T-helper 2 cell treated with Interferon-gamma antibody and Interleukin-4, amounts not matched to agents 5 μg/mL and 100 μg/mL, for 36 hours (primary cell): ENCODE results near the gene MTHFD1L.
"Not testable (repeated sequence)": the region's sequence is repeated elsewhere in the genome, so short reads cannot be mapped to it uniquely, and the experiment has no call there.

ENCODE experiments used
- DNase-seq: peaks from one replicate; pipeline ENCODE4 v3.0.0; 2021; ENCODE audit warnings: low spot score
- H3K27ac Mint-ChIP-seq: one replicate; pipeline ENCODE4 v1.8.0; 2021; ENCODE audit warnings: mild to moderate bottlenecking, mixed read lengths
- H3K27me3 Mint-ChIP-seq: one replicate; pipeline ENCODE4 v1.8.0; 2021; ENCODE audit warnings: low read depth, mixed read lengths
- H3K36me3 Mint-ChIP-seq: one replicate; pipeline ENCODE4 v1.8.0; 2021; ENCODE audit warnings: low read depth, mixed read lengths
- H3K4me1 Mint-ChIP-seq: one replicate; pipeline ENCODE4 v1.8.0; 2021; ENCODE audit warnings: low read depth, mixed read lengths
- H3K4me3 Mint-ChIP-seq: one replicate; pipeline ENCODE4 v1.8.0; 2022; ENCODE audit warnings: mild to moderate bottlenecking, moderate library complexity, mixed read lengths
- H3K9me3 Mint-ChIP-seq: one replicate; pipeline ENCODE4 v1.8.0; 2021; ENCODE audit warnings: mixed read lengths

The MTHFD1L gene

GRCh38 chr6:151021896-151022295, 156.4 kb downstream of the MTHFD1L start:
- H3K4me1 Mint-ChIP-seq, result no peaks in the 10 kb centered on the region
- H3K27ac Mint-ChIP-seq, result no peak overlapping the region
- no peak overlapping the region for H3K4me3 Mint-ChIP-seq
- H3K9me3 Mint-ChIP-seq, result no peaks in the 10 kb centered on the region
- DNase-seq, result no peak
- peaks cover 6% of the 10 kb centered on the region for H3K36me3 Mint-ChIP-seq
- no peaks in the 10 kb centered on the region for H3K27me3 Mint-ChIP-seq

- Mint-ChIP-seq H3K27ac (no peak overlapping the region), H3K36me3 (peaks cover 9% of the 10 kb centered on the region), H3K27me3 (no peaks in the 10 kb centered on the region), H3K9me3 (no peaks in the 10 kb centered on the region), H3K4me1 (peaks cover 1% of the 10 kb centered on the region), H3K4me3 (no peak overlapping the region)
- no peak for DNase-seq
Observed at GRCh38 chr6:151022492-151022891, 157.0 kb downstream of the MTHFD1L start.

GRCh38 chr6:151023342-151023741, 157.8 kb downstream of the MTHFD1L start:
- no peak for DNase-seq
- no peaks in the 10 kb centered on the region for H3K9me3 Mint-ChIP-seq
- peaks cover 15% of the 10 kb centered on the region for H3K36me3 Mint-ChIP-seq
- peaks cover 5% of the 10 kb centered on the region for H3K4me1 Mint-ChIP-seq
- no peak overlapping the region for H3K27ac Mint-ChIP-seq
- H3K4me3 Mint-ChIP-seq, result no peak overlapping the region
- no peaks in the 10 kb centered on the region for H3K27me3 Mint-ChIP-seq

- no peaks in the 10 kb centered on the region for H3K9me3 Mint-ChIP-seq
- H3K4me3 Mint-ChIP-seq, result no peak overlapping the region
- no peak overlapping the region for H3K27ac Mint-ChIP-seq
- H3K36me3 Mint-ChIP-seq, result peaks cover 18% of the 10 kb centered on the region
- H3K4me1 Mint-ChIP-seq, result peaks cover 8% of the 10 kb centered on the region
- H3K27me3 Mint-ChIP-seq, result no peaks in the 10 kb centered on the region
- no peak for DNase-seq
Observed at GRCh38 chr6:151024597-151024996, 159.1 kb downstream of the MTHFD1L start.

- H3K4me3 Mint-ChIP-seq, result no peak overlapping the region
- no peaks in the 10 kb centered on the region for H3K9me3 Mint-ChIP-seq
- peaks cover 8% of the 10 kb centered on the region for H3K4me1 Mint-ChIP-seq
- no peak for DNase-seq
- H3K27me3 Mint-ChIP-seq, result no peaks in the 10 kb centered on the region
- peaks cover 22% of the 10 kb centered on the region for H3K36me3 Mint-ChIP-seq
- H3K27ac Mint-ChIP-seq, result no peak overlapping the region
Observed at GRCh38 chr6:151025076-151025475, 159.6 kb downstream of the MTHFD1L start.

- no peak overlapping the region for H3K27ac Mint-ChIP-seq
- peaks cover 8% of the 10 kb centered on the region for H3K4me1 Mint-ChIP-seq
- H3K4me3 Mint-ChIP-seq, result no peak overlapping the region
- no peaks in the 10 kb centered on the region for H3K9me3 Mint-ChIP-seq
- no peaks in the 10 kb centered on the region for H3K27me3 Mint-ChIP-seq
- peaks cover 22% of the 10 kb centered on the region for H3K36me3 Mint-ChIP-seq
- no peak for DNase-seq
Observed at GRCh38 chr6:151026041-151026663, 160.7 kb downstream of the MTHFD1L start.

- DNase-seq, result no peak
- no peak overlapping the region for H3K27ac Mint-ChIP-seq
- peaks cover 27% of the 10 kb centered on the region for H3K36me3 Mint-ChIP-seq
- H3K4me3 Mint-ChIP-seq, result no peak overlapping the region
- H3K27me3 Mint-ChIP-seq, result no peaks in the 10 kb centered on the region
- no peaks in the 10 kb centered on the region for H3K9me3 Mint-ChIP-seq
- peaks cover 8% of the 10 kb centered on the region for H3K4me1 Mint-ChIP-seq
Observed at GRCh38 chr6:151027295-151027747, 161.8 kb downstream of the MTHFD1L start.

- H3K4me3 Mint-ChIP-seq, result no peak overlapping the region
- H3K36me3 Mint-ChIP-seq, result peaks cover 32% of the 10 kb centered on the region
- H3K9me3 Mint-ChIP-seq, result no peaks in the 10 kb centered on the region
- H3K4me1 Mint-ChIP-seq, result peaks cover 8% of the 10 kb centered on the region
- no peak for DNase-seq
- H3K27ac Mint-ChIP-seq, result peak overlapping the region; percentile 24
- H3K27me3 Mint-ChIP-seq, result no peaks in the 10 kb centered on the region
Observed at GRCh38 chr6:151027936-151028838, 162.7 kb downstream of the MTHFD1L start.

GRCh38 chr6:151029970-151030369, 164.5 kb downstream of the MTHFD1L start:
- DNase-seq, result no peak
- Mint-ChIP-seq H3K27ac (no peak overlapping the region), H3K27me3 (no peaks in the 10 kb centered on the region), H3K9me3 (no peaks in the 10 kb centered on the region), H3K4me3 (no peak overlapping the region), H3K36me3 (peaks cover 34% of the 10 kb centered on the region), H3K4me1 (peaks cover 8% of the 10 kb centered on the region)

GRCh38 chr6:151032034-151032433, 166.5 kb downstream of the MTHFD1L start:
- Mint-ChIP-seq H3K27ac (no peak overlapping the region), H3K9me3 (no peaks in the 10 kb centered on the region), H3K4me3 (no peak overlapping the region), H3K36me3 (peaks cover 46% of the 10 kb centered on the region), H3K27me3 (no peaks in the 10 kb centered on the region), H3K4me1 (peaks cover 15% of the 10 kb centered on the region)
- DNase-seq, result no peak

- no peak overlapping the region for H3K27ac Mint-ChIP-seq
- H3K36me3 Mint-ChIP-seq, result peaks cover 44% of the 10 kb centered on the region
- H3K27me3 Mint-ChIP-seq, result no peaks in the 10 kb centered on the region
- H3K4me3 Mint-ChIP-seq, result no peak overlapping the region
- no peak for DNase-seq
- H3K9me3 Mint-ChIP-seq, result no peaks in the 10 kb centered on the region
- H3K4me1 Mint-ChIP-seq, result peaks cover 11% of the 10 kb centered on the region
Observed at GRCh38 chr6:151034825-151035781, 169.6 kb downstream of the MTHFD1L start.

- H3K27me3 Mint-ChIP-seq, H3K27ac Mint-ChIP-seq, DNase-seq, H3K9me3 Mint-ChIP-seq, H3K4me3 Mint-ChIP-seq: not testable (repeated sequence)
- Mint-ChIP-seq H3K4me1 (peaks cover 11% of the 10 kb centered on the region), H3K36me3 (peaks cover 44% of the 10 kb centered on the region)
Observed at GRCh38 chr6:151036211-151036721, 170.8 kb downstream of the MTHFD1L start.

GRCh38 chr6:151036869-151037680, 171.6 kb downstream of the MTHFD1L start:
- no peak overlapping the region for H3K27ac Mint-ChIP-seq
- DNase-seq, result peak; percentile 40
- no peaks in the 10 kb centered on the region for H3K27me3 Mint-ChIP-seq
- H3K9me3 Mint-ChIP-seq, result no peaks in the 10 kb centered on the region
- H3K4me1 Mint-ChIP-seq, result peaks cover 11% of the 10 kb centered on the region
- H3K4me3 Mint-ChIP-seq, result no peak overlapping the region
- H3K36me3 Mint-ChIP-seq, result peaks cover 41% of the 10 kb centered on the region
